Embryonic facial prominence (tissue), 1 donor: ENCODE data around the gene ASB6.
"Not testable (repeated sequence)": the region's sequence is repeated elsewhere in the genome, so short reads cannot be mapped to it uniquely, and the experiment has no call there.

Source experiments
- DNase-seq: peaks from one replicate; pipeline ENCODE4 v3.0.0-alpha.2; 2016; ENCODE audit errors: extremely low spot score

Gene ASB6

GRCh38 chr9:129667850-129668249 lies 25.9 kb upstream of the ASB6 start:
- DNase-seq, result no peak

- no peak for DNase-seq
These were observed 25.4 kb upstream of the ASB6 start for GRCh38 chr9:129667378-129667777.

- DNase-seq, result no peak
These were observed 24.6 kb upstream of the ASB6 start for GRCh38 chr9:129666575-129666974.

- DNase-seq, result no peak
These were observed 24.0 kb upstream of the ASB6 start for GRCh38 chr9:129665814-129666520.

- DNase-seq, result peak; percentile 71
These were observed 23.4 kb upstream of the ASB6 start, which contains the start of gene PRRX2 for GRCh38 chr9:129665389-129665775. Gene PRRX2 (plus strand): TSS chr9:129665647. CDS start chr9:129665868, 221 bp downstream.

GRCh38 chr9:129664746-129665388 lies 22.9 kb upstream of the ASB6 start:
- DNase-seq, result no peak

- not testable (repeated sequence) for DNase-seq
These were observed 20.3 kb upstream of the ASB6 start for GRCh38 chr9:129662239-129662638.

GRCh38 chr9:129661029-129661428 lies 19.1 kb upstream of the ASB6 start:
- no peak for DNase-seq

- DNase-seq, result no peak
These were observed 14.9 kb upstream of the ASB6 start for GRCh38 chr9:129656795-129657390.

GRCh38 chr9:129655696-129656095 lies 13.7 kb upstream of the ASB6 start:
- no peak for DNase-seq

GRCh38 chr9:129655154-129655553 lies 13.2 kb upstream of the ASB6 start:
- DNase-seq, result no peak

- DNase-seq, result no peak
These were observed 12.6 kb upstream of the ASB6 start for GRCh38 chr9:129654554-129655040.

GRCh38 chr9:129653823-129654553 lies 12.0 kb upstream of the ASB6 start:
- DNase-seq, result no peak

GRCh38 chr9:129650680-129651235 lies 8.8 kb upstream of the ASB6 start:
- DNase-seq, result no peak

GRCh38 chr9:129649726-129650679 lies 8.1 kb upstream of the ASB6 start:
- peak; percentile 86 for DNase-seq

- no peak for DNase-seq
These were observed 6.8 kb upstream of the ASB6 start for GRCh38 chr9:129648764-129649115.

GRCh38 chr9:129648092-129648763 lies 6.3 kb upstream of the ASB6 start:
- DNase-seq, result no peak

- DNase-seq, result no peak
These were observed 5.7 kb upstream of the ASB6 start for GRCh38 chr9:129647635-129648034.

GRCh38 chr9:129646654-129647053 lies 4.7 kb upstream of the ASB6 start:
- DNase-seq, result no peak

GRCh38 chr9:129646252-129646651 lies 4.3 kb upstream of the ASB6 start:
- DNase-seq, result no peak
